ENCODE data around the gene MACF1. TPM values are rescaled to one million over a fixed set of nuclear protein-coding genes. Genes with fewer than 3 reads are reported as not detected.

MACF1 gene
- total RNA-seq, 6 donors from 2014 or later = 359 to 1,160 (median 531) TPM

- Histone ChIP-seq H3K4me3 (no peak overlapping the region), H3K27me3 (no peaks in the 10 kb centered on the region), H3K27ac (peak overlapping the region; percentile 7 to 62 (median 39)), H3K36me3 (peaks cover 0 to 14% (median 7%) of the 10 kb centered on the region in 4 donors), H3K4me1 (peaks cover 11 to 23% (median 18%) of the 10 kb centered on the region in 4 donors), H3K9me3 (no peaks in the 10 kb centered on the region)
- ATAC-seq (ENCODE audit: low FRiP score in 2 of 2) (no peak), DNase-seq (no peak)
- 33 to 53% methylated on average over 1 of the region's 1 CpG for WGBS, 2 donors
- no peak for TF ChIP-seq EP300 (IDR thresholded peaks at IDR 0.05)
- TF ChIP-seq POLR2AphosphoS5 (IDR thresholded peaks at IDR 0.05) = no peak
- TF ChIP-seq POLR2A (IDR thresholded peaks at IDR 0.05) = no peak
- TF ChIP-seq CTCF (IDR thresholded peaks at IDR 0.05) = no peak
These were observed 34.0 kb downstream of the MACF1 start for GRCh38 chr1:39238476-39238875.

DNA sequence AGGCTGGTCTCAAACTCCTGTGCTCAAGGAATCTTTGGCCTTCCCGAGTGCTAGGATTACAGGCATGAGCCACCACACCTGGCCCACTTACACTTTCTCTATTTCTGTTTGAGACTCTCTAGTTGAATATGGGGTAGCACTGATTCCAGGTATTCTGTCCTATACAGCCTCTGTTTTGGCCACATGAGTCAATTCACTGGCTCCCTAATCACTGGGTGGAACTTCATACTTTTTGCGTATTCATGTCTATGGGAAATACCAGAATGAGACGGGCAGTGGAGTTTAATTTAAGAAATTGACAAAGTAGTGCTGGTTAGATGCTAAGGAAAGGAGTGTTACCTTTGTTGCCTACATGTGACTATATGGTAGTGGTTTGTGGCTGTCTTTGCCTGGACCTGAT, 35.5 kb downstream of the MACF1 start:
- Histone ChIP-seq H3K9me3 (no peaks in the 10 kb centered on the region), H3K27me3 (no peaks in the 10 kb centered on the region), H3K27ac (peak overlapping the region in 2 of 4 donors; percentile 39 to 62), H3K4me3 (no peak overlapping the region), H3K4me1 (peaks cover 11 to 23% (median 18%) of the 10 kb centered on the region in 4 donors), H3K36me3 (peaks cover 0 to 13% (median 7%) of the 10 kb centered on the region in 4 donors)
- ATAC-seq (ENCODE audit: low FRiP score in 2 of 2) (no peak), DNase-seq (no peak)
- 79 to 89% methylated on average over 3 of the region's 3 CpGs for WGBS, 2 donors
- TF ChIP-seq POLR2A (IDR thresholded peaks at IDR 0.05) (no peak), EP300 (IDR thresholded peaks at IDR 0.05) (no peak)

DNA sequence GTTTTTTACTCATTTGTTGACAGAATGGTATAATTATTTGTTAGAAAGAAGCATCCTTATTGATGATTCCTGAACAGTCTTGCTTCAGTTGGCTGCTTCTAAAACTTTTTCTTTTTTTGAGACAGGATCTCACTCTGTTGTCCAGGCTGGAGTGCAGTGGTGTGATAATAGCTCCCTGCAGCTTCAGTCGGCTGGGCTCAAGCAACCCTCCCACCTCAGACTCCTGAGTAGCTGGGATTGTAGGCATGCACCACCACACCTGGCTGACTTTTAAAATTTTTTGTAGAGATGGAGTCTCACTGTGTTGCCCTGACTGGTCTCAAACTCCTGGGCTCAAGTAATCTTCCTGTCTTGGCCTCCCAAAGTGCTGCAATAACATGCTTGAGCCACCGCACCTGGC, 38.8 kb downstream of the MACF1 start:
- Histone ChIP-seq H3K4me3 (no peak overlapping the region), H3K36me3 (peaks cover 0 to 8% (median 2%) of the 10 kb centered on the region in 4 donors), H3K4me1 (peaks cover 5 to 10% (median 7%) of the 10 kb centered on the region in 4 donors), H3K9me3 (no peaks in the 10 kb centered on the region), H3K27ac (no peak overlapping the region), H3K27me3 (no peaks in the 10 kb centered on the region)
- ATAC-seq (ENCODE audit: low FRiP score in 2 of 2) (no peak), DNase-seq (no peak)
- 82 to 96% methylated on average over 2 of the region's 2 CpGs for WGBS, 2 donors
- TF ChIP-seq EP300 (IDR thresholded peaks at IDR 0.05) = no peak

DNA sequence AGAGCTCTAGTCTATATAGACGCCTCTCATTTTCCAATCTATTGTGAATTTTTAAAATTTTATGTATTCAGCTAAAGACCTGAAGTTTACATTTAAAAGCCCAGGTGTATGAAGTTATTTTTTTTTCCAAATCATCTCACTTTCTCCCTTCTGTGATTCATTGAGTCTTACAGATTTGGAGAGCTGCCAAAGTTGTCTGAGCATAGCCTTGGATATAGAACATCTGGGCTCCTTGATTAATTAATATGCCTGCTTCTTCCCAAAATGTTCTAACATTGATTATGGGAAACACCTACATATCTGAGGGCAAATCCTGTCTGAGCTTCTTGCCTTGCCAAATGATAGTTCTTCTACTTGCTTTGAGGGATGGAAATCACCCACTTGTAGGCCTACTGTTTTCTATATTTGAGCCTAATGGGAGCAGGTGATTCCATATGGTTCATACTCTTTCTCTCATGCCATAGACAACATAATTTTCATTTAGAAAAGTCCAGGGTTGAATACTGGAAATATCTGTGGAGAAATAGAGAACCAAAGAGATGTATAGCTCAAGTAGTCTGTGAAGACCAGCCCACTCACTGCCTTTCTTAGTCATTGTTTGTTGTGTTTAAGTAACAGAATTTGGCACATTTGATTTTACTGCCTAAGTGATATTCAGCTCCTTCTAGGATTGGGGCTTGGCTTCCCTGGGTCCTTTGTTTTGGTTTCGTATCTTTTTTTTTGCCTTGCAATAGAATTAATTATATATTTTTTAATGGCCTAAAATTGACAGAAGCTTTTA, 46.2 kb downstream of the MACF1 start:
- ATAC-seq (ENCODE audit: low FRiP score in 2 of 2) (no peak), DNase-seq (no peak)
- Histone ChIP-seq H3K27ac (no peak overlapping the region), H3K4me3 (no peak overlapping the region), H3K9me3 (no peaks in the 10 kb centered on the region), H3K27me3 (no peaks in the 10 kb centered on the region), H3K4me1 (peaks cover 0 to 18% (median 10%) of the 10 kb centered on the region in 4 donors), H3K36me3 (peaks cover 0 to 47% (median 23%) of the 10 kb centered on the region in 4 donors)
- TF ChIP-seq POLR2AphosphoS5 (IDR thresholded peaks at IDR 0.05) (no peak), POLR2A (IDR thresholded peaks at IDR 0.05) (no peak), CTCF (IDR thresholded peaks at IDR 0.05) (no peak), EP300 (IDR thresholded peaks at IDR 0.05) (no peak)
- WGBS, 2 donors = 85 to 90% methylated on average over 2 of the region's 2 CpGs

DNA sequence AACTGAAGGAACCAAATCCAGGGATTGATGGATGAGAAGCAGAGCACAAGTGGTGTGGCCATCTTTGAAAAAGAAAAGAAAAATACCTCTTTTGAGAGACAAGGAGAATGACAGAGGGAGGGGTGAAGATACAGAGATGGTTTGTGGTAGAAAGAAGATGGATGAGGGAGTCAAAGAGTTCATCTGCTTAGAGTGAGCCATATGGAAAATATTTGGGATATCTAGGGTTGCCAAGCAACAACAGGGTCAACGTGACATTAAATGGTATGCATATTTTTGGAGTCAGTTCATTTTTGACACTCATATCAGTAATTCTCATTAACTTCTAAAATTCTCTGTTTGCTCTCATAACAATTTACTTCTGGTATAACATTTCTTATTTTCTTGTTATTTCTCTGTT, 50.7 kb downstream of the MACF1 start:
- Histone ChIP-seq H3K4me3 (no peak overlapping the region), H3K9me3 (no peaks in the 10 kb centered on the region), H3K36me3 (peaks cover 0 to 82% (median 33%) of the 10 kb centered on the region in 4 donors), H3K27me3 (no peaks in the 10 kb centered on the region), H3K27ac (no peak overlapping the region), H3K4me1 (peaks cover 0 to 28% (median 12%) of the 10 kb centered on the region in 4 donors)
- ATAC-seq (ENCODE audit: low FRiP score in 2 of 2) (no peak), DNase-seq (no peak)
- TF ChIP-seq CTCF (IDR thresholded peaks at IDR 0.05) (no peak), EP300 (IDR thresholded peaks at IDR 0.05) (no peak), POLR2A (IDR thresholded peaks at IDR 0.05) (no peak), POLR2AphosphoS5 (IDR thresholded peaks at IDR 0.05) (no peak)
- 56 to 59% methylated on average over 1 of the region's 1 CpG for WGBS, 2 donors
